Fibroblast of pulmonary artery (primary cell): ENCODE measurements around the gene MED12.

Experiments used
- DNase-seq: peaks from one replicate; pipeline ENCODE4 v3.0.0-alpha.2; 2010; ENCODE audit warnings: low read depth
- H3K4me3 ChIP-seq: replicated peaks from 2 replicates; pipeline ENCODE4 v1.5.1; 2011; ENCODE audit warnings: low read depth, mild to moderate bottlenecking, control low read depth, low read length, moderate library complexity
- TF ChIP-seq, protein P1 (sequence below): IDR thresholded peaks from 2 replicates; pipeline ENCODE4 v1.5.1; 2011; ENCODE audit warnings: mild to moderate bottlenecking, control low read depth, low read length, inconsistent platforms; ENCODE audit errors: missing control alignments

The MED12 gene

DNA sequence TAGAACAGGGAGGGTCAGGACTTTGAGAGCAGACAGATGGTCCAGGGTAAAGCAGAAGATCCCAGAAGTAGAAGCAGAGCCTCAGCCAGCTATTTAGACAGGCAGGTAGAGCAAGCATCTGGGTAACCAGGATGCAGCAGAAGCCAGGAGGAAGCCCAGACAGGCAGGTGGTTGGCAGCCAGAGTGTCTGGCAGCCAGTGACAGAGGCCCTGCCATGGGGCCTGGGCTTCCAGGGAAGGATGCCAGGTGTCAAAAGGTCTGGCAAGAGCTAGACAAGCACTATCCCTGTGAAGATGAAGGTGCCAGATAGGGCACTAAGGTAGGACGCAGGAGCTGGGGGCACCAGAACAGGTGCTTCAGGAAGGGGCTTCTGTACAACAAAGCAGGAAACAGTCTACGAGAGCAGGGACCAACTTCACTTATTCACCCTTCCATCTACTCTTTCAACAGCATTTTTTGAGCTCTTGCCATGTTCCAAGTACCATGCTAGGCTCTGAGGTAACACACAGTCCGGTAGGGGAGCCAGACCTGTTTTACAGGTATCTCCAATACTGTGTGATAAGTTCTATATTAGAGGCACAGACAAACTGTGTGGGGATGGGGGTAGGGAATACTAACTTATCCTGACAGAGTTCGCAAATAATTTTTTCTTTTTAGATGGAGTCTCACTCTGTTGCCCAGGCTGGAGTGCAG, 66.6 kb downstream of the MED12 start:
- TF ChIP-seq, protein P1, sequence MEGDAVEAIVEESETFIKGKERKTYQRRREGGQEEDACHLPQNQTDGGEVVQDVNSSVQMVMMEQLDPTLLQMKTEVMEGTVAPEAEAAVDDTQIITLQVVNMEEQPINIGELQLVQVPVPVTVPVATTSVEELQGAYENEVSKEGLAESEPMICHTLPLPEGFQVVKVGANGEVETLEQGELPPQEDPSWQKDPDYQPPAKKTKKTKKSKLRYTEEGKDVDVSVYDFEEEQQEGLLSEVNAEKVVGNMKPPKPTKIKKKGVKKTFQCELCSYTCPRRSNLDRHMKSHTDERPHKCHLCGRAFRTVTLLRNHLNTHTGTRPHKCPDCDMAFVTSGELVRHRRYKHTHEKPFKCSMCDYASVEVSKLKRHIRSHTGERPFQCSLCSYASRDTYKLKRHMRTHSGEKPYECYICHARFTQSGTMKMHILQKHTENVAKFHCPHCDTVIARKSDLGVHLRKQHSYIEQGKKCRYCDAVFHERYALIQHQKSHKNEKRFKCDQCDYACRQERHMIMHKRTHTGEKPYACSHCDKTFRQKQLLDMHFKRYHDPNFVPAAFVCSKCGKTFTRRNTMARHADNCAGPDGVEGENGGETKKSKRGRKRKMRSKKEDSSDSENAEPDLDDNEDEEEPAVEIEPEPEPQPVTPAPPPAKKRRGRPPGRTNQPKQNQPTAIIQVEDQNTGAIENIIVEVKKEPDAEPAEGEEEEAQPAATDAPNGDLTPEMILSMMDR, result no peak
- DNase-seq, result no peak
- no peak overlapping the region for H3K4me3 ChIP-seq

DNA sequence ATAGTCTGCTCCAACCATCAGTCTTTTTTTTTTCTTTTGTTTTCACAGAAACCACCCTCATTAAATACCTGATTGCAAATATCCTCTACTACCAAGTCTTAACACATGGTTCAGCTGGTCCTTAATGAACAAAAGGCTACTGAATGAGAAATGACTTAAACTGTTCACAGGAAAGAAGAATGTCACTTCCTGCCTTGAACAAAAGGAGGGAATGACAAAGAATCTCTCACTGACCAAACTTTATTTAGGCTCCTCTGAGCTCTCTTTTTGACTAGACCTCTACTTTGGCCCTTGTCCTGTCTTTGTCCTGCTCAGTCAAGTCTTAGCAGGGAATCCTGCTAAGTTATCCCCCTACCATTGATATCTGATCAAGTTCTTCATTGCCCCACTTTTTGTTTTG, 72.9 kb downstream of the MED12 start:
- TF ChIP-seq, protein P1, result no peak
- no peak for DNase-seq
- no peak overlapping the region for H3K4me3 ChIP-seq
